HEK293T (cell line): ENCODE results near the gene TIAL1.
"Not testable (repeated sequence)": the region's sequence is repeated elsewhere in the genome, so short reads cannot be mapped to it uniquely, and the experiment has no call there.

ENCODE experiments used
- CTCF ChIA-PET: fragments of 350-600 bp; formaldehyde crosslinking; extraction: SDS; loops from one replicate; lab custom pipeline; 2021; ENCODE audit warnings: antibody characterized with exemption, inconsistent platforms; lab: Yijun Ruan, JAX
- POLR2A ChIA-PET: fragments of 350-600 bp; formaldehyde crosslinking; extraction: SDS; loops from one replicate; lab custom pipeline; 2020; ENCODE audit warnings: antibody characterized with exemption, inconsistent platforms; lab: Yijun Ruan, JAX
- DNase-seq: peaks from one replicate; pipeline ENCODE4 v3.0.0; 2012; ENCODE audit warnings: mixed read lengths; ENCODE audit errors: extremely low spot score
- ARNT ChIP-seq: fragments of 450-650 bp; IDR thresholded peaks from 2 replicates; pipeline ENCODE4 v1.6.1; 2017; ENCODE audit warnings: mild to moderate bottlenecking
- BHLHE40 ChIP-seq: fragments of 450-650 bp; IDR thresholded peaks from 2 replicates; pipeline ENCODE4 v1.6.1; 2016; ENCODE audit warnings: mild to moderate bottlenecking, moderate library complexity, borderline replicate concordance
- CTBP1 ChIP-seq: fragments of 450-650 bp; IDR thresholded peaks from 2 replicates; pipeline ENCODE4 v1.6.1; 2016; ENCODE audit warnings: borderline replicate concordance
- ELF4 ChIP-seq: fragments of 450-650 bp; IDR thresholded peaks from 2 replicates; pipeline ENCODE4 v1.6.1; 2017; ENCODE audit warnings: antibody characterized with exemption
- FOXA1 ChIP-seq: fragments of 450-650 bp; IDR thresholded peaks from 2 replicates; pipeline ENCODE4 v1.6.1; 2016; ENCODE audit warnings: mild to moderate bottlenecking
- FOXK2 ChIP-seq: fragments of 450-650 bp; IDR thresholded peaks from 2 replicates; pipeline ENCODE4 v1.6.1; 2016; ENCODE audit warnings: mild to moderate bottlenecking
- FOXM1 ChIP-seq: fragments of 450-650 bp; IDR thresholded peaks from 2 replicates; pipeline ENCODE4 v1.6.1; 2017; ENCODE audit warnings: mild to moderate bottlenecking, borderline replicate concordance
- HDGF ChIP-seq: fragments of 450-650 bp; IDR thresholded peaks from 2 replicates; pipeline ENCODE4 v1.6.1; 2017; ENCODE audit warnings: antibody characterized with exemption, borderline replicate concordance
- L3MBTL2 ChIP-seq: fragments of 450-650 bp; conservative IDR thresholded peaks from 2 replicates; pipeline ENCODE4 v1.6.1; 2016; ENCODE audit warnings: mild to moderate bottlenecking
- LEF1 ChIP-seq: fragments of 450-650 bp; IDR thresholded peaks from 2 replicates; pipeline ENCODE4 v1.6.1; 2017; ENCODE audit warnings: mild to moderate bottlenecking, borderline replicate concordance
- NFRKB ChIP-seq: fragments of 450-650 bp; IDR thresholded peaks from 2 replicates; pipeline ENCODE4 v1.6.1; 2016; ENCODE audit warnings: mild to moderate bottlenecking, moderate library complexity
- PKNOX1 ChIP-seq: fragments of 450-650 bp; IDR thresholded peaks from 2 replicates; pipeline ENCODE4 v1.6.1; 2016
- SP1 ChIP-seq: fragments of 450-650 bp; IDR thresholded peaks from 2 replicates; pipeline ENCODE4 v1.6.1; 2017
- SUZ12 ChIP-seq: fragments of 450-650 bp; IDR thresholded peaks from 2 replicates; pipeline ENCODE4 v1.6.1; 2016; ENCODE audit warnings: mild to moderate bottlenecking
- TARDBP ChIP-seq: fragments of 450-650 bp; IDR thresholded peaks from 2 replicates; pipeline ENCODE4 v1.6.1; 2016
- ZNF384 ChIP-seq: fragments of 450-650 bp; IDR thresholded peaks from 2 replicates; pipeline ENCODE4 v1.6.1; 2016

TIAL1 gene

GRCh38 chr10:119533473-119533872 is 63.3 kb downstream of the TIAL1 start:
- CTCF ChIA-PET = interaction anchor here (0.7 kb wide), 1 partner anchor 334 kb away, joined by 3 read pairs; no protein-coding TSS in a partner anchor
- TF ChIP-seq SP1 (no peak), FOXA1 (no peak), SUZ12 (no peak), LEF1 (no peak), PKNOX1 (no peak), CTBP1 (no peak), NFRKB (no peak), HDGF (no peak), L3MBTL2 (no peak), ZNF384 (no peak), FOXM1 (no peak), ELF4 (no peak), FOXK2 (no peak), ARNT (no peak), TARDBP (no peak), BHLHE40 (no peak)
- POLR2A ChIA-PET = interaction anchor here (5.2 kb wide), 1 partner anchor 9 kb away, joined by 25 read pairs; the partner anchor contains the start of gene RGS10
- no peak for DNase-seq

- DNase-seq, CTCF ChIA-PET: not testable (repeated sequence)
- POLR2A ChIA-PET = interaction anchor here (5.2 kb wide), 1 partner anchor 10 kb away, joined by 25 read pairs; the partner anchor contains the start of gene RGS10
Measured at GRCh38 chr10:119532791-119533190, 64.0 kb downstream of the TIAL1 start.

- CTCF ChIA-PET, DNase-seq: not testable (repeated sequence)
- POLR2A ChIA-PET = interaction anchor here (5.2 kb wide), 1 partner anchor 10 kb away, joined by 25 read pairs; the partner anchor contains the start of gene RGS10
Measured at GRCh38 chr10:119532251-119532650, 64.5 kb downstream of the TIAL1 start.

GRCh38 chr10:119531067-119531466 is 65.7 kb downstream of the TIAL1 start:
- POLR2A ChIA-PET = interaction anchor here (5.2 kb wide), 1 partner anchor 12 kb away, joined by 25 read pairs; the partner anchor contains the start of gene RGS10
- DNase-seq = no peak
- no peak for TF ChIP-seq ELF4
- CTCF ChIA-PET = no interaction called here

- DNase-seq = not testable (repeated sequence)
- POLR2A ChIA-PET = interaction anchor here (2.2 to 5.2 kb wide), 2 partner anchors 14 kb away, joined by 8 to 25 read pairs; partner anchors contain the start of gene RGS10
Measured at GRCh38 chr10:119528663-119529237, 68.0 kb downstream of the TIAL1 start.

GRCh38 chr10:119526621-119527592 is 69.9 kb downstream of the TIAL1 start:
- POLR2A ChIA-PET = interaction anchor here (2.2 kb wide), 1 partner anchor 16 kb away, joined by 8 read pairs; the partner anchor contains the start of gene RGS10
- TF ChIP-seq ARNT = no peak
- TF ChIP-seq HDGF = no peak
- TF ChIP-seq FOXM1 = no peak
- no peak for TF ChIP-seq FOXK2
- TF ChIP-seq LEF1 = no peak
- no peak for TF ChIP-seq FOXA1
- no peak for TF ChIP-seq ZNF384
- no peak for TF ChIP-seq SP1
- no peak for TF ChIP-seq BHLHE40
- TF ChIP-seq L3MBTL2 = no peak
- no peak for TF ChIP-seq CTBP1
- TF ChIP-seq TARDBP = no peak
- TF ChIP-seq ELF4 = no peak
- TF ChIP-seq NFRKB = no peak
- TF ChIP-seq SUZ12 = no peak

More at GRCh38 chr10:119528663-119529237, 68.0 kb downstream of the TIAL1 start:
- CTCF ChIA-PET = interaction anchor here (0.6 to 1.5 kb wide), 3 partner anchors 11 to 57 kb away, joined by 3 to 10 read pairs (median 6); no protein-coding TSS in a partner anchor

GRCh38 chr10:119526149-119526548 is 70.6 kb downstream of the TIAL1 start:
- CTCF ChIA-PET = interaction anchor here (0.7 kb wide), 1 partner anchor 70 kb away, joined by 8 read pairs; no protein-coding TSS in a partner anchor
- no peak for DNase-seq
- TF ChIP-seq BHLHE40 (no peak), FOXM1 (no peak), L3MBTL2 (no peak), SP1 (no peak), TARDBP (no peak), LEF1 (no peak), PKNOX1 (no peak), FOXK2 (no peak), ELF4 (no peak)
- POLR2A ChIA-PET = interaction anchor here (1.4 kb wide), 1 partner anchor 71 kb away, joined by 3 read pairs; no protein-coding TSS in a partner anchor

More at GRCh38 chr10:119526621-119527592, 69.9 kb downstream of the TIAL1 start:
- CTCF ChIA-PET = interaction anchor here (0.7 kb wide), 1 partner anchor 69 kb away, joined by 8 read pairs; no protein-coding TSS in a partner anchor
- peak; percentile 45 for DNase-seq
